Measurements from ENCODE around the gene PACRG. TPM values are rescaled to one million over a fixed set of nuclear protein-coding genes. Genes with fewer than 3 reads are reported as not detected.

PACRG gene
- total RNA-seq, 2 experiments from 2014 or later = 0.78 TPM; not detected in 1

GRCh38 chr6:162814426-162814973 lies 86.7 kb downstream of the PACRG start:
- CTCF ChIA-PET = no interaction called here
- no peaks in the 10 kb centered on the region for H3K9me3 Mint-ChIP-seq (ENCODE audit: insufficient read depth)
- no peak overlapping the region for H3K4me3 Mint-ChIP-seq
- H3K27me3 Mint-ChIP-seq (ENCODE audit: low read depth) = no peaks in the 10 kb centered on the region
- POLR2A ChIA-PET = no interaction called here
- ATAC-seq = no peak
- no peaks in the 10 kb centered on the region for H3K36me3 Mint-ChIP-seq (ENCODE audit: low read depth)
- no peak overlapping the region for H3K27ac Mint-ChIP-seq
- no peaks in the 10 kb centered on the region for H3K4me1 Mint-ChIP-seq (ENCODE audit: low read depth)
- DNase-seq = no peak

GRCh38 chr6:162817196-162817595 lies 89.4 kb downstream of the PACRG start:
- no peaks in the 10 kb centered on the region for H3K4me1 Mint-ChIP-seq (ENCODE audit: low read depth)
- ChIA-PET POLR2A (no interaction called here), CTCF (no interaction called here)
- H3K36me3 Mint-ChIP-seq (ENCODE audit: low read depth) = no peaks in the 10 kb centered on the region
- H3K27me3 Mint-ChIP-seq (ENCODE audit: low read depth) = no peaks in the 10 kb centered on the region
- DNase-seq (no peak), ATAC-seq (no peak)
- H3K9me3 Mint-ChIP-seq (ENCODE audit: insufficient read depth) = no peaks in the 10 kb centered on the region
- H3K4me3 Mint-ChIP-seq = no peak overlapping the region
- H3K27ac Mint-ChIP-seq = no peak overlapping the region

DNA sequence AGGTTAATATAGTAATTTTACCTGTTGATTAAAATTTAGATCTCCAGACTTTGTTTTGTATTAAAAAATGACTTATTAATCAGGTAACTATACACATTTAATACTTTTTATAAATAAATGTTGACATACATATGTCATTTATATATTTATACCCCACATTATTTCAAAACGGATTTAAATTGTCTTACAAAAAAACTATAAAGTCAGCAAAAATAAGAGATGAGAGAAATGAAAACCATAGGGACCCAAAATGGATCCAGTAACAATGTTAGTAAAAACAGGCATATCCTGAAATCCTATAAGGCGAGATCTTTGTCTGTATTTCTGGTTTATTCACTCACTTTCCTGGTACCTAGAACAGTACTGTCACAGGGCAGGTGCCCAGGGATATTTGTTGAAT lies 91.5 kb downstream of the PACRG start:
- ATAC-seq (no peak), DNase-seq (no peak)
- no peak overlapping the region for H3K27ac Mint-ChIP-seq
- ChIA-PET POLR2A (no interaction called here), CTCF (no interaction called here)
- H3K27me3 Mint-ChIP-seq (ENCODE audit: low read depth) = no peaks in the 10 kb centered on the region
- no peak overlapping the region for H3K4me3 Mint-ChIP-seq
- no peaks in the 10 kb centered on the region for H3K36me3 Mint-ChIP-seq (ENCODE audit: low read depth)
- peaks cover under 1% of the 10 kb centered on the region for H3K9me3 Mint-ChIP-seq (ENCODE audit: insufficient read depth)
- no peaks in the 10 kb centered on the region for H3K4me1 Mint-ChIP-seq (ENCODE audit: low read depth)

- H3K4me3 Mint-ChIP-seq = no peak overlapping the region
- no peak overlapping the region for H3K27ac Mint-ChIP-seq
Measured at GRCh38 chr6:162821102-162821501, 93.3 kb downstream of the PACRG start.

DNA sequence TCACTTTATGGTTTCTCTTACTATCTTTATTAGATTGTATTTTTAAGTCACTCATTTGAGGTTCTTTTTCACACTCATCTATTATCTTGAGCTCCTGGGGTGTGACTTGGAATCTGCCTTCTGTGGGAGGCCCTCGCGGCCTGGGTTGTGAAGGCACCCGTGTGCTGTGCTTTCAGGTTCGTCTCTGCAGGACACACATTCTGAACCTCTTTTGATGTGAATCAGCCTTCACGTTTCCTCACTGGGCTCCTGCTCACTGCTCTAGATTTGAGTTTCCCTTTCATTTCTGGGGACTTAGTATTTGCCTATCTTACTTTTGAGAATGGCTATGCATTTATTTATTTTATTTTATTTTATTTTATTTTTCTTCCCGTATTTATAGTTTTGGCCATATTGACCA lies 97.8 kb downstream of the PACRG start:
- ChIA-PET POLR2A (no interaction called here), CTCF (no interaction called here)
- peaks cover 4% of the 10 kb centered on the region for H3K9me3 Mint-ChIP-seq (ENCODE audit: insufficient read depth)
- H3K27me3 Mint-ChIP-seq (ENCODE audit: low read depth) = no peaks in the 10 kb centered on the region
- ATAC-seq = no peak
- no peak for DNase-seq
- no peaks in the 10 kb centered on the region for H3K36me3 Mint-ChIP-seq (ENCODE audit: low read depth)
- no peak overlapping the region for H3K27ac Mint-ChIP-seq
- H3K4me1 Mint-ChIP-seq (ENCODE audit: low read depth) = no peaks in the 10 kb centered on the region
- H3K4me3 Mint-ChIP-seq = no peak overlapping the region

More at GRCh38 chr6:162821102-162821501, 93.3 kb downstream of the PACRG start:
- CTCF ChIA-PET = no interaction called here
- Mint-ChIP-seq H3K27me3 (ENCODE audit: low read depth) (no peaks in the 10 kb centered on the region), H3K36me3 (ENCODE audit: low read depth) (no peaks in the 10 kb centered on the region), H3K4me1 (ENCODE audit: low read depth) (no peaks in the 10 kb centered on the region), H3K9me3 (ENCODE audit: insufficient read depth) (peaks cover 4% of the 10 kb centered on the region)
- DNase-seq = no peak
- no peak for ATAC-seq
- POLR2A ChIA-PET = no interaction called here

GRCh38 chr6:162829013-162829742 lies 101.4 kb downstream of the PACRG start:
- CTCF ChIA-PET = no interaction called here
- H3K27ac Mint-ChIP-seq = no peak overlapping the region

GRCh38 chr6:162833776-162834175 lies 106.0 kb downstream of the PACRG start:
- DNase-seq (no peak), ATAC-seq (no peak)
- Mint-ChIP-seq H3K4me3 (no peak overlapping the region), H3K27ac (no peak overlapping the region), H3K4me1 (ENCODE audit: low read depth) (no peaks in the 10 kb centered on the region), H3K36me3 (ENCODE audit: low read depth) (no peaks in the 10 kb centered on the region), H3K27me3 (ENCODE audit: low read depth) (no peaks in the 10 kb centered on the region), H3K9me3 (ENCODE audit: insufficient read depth) (no peaks in the 10 kb centered on the region)
- CTCF ChIA-PET = no interaction called here
- POLR2A ChIA-PET = no interaction called here

More at GRCh38 chr6:162829013-162829742, 101.4 kb downstream of the PACRG start:
- ATAC-seq = no peak
- H3K36me3 Mint-ChIP-seq (ENCODE audit: low read depth) = no peaks in the 10 kb centered on the region
- DNase-seq = no peak
- H3K4me1 Mint-ChIP-seq (ENCODE audit: low read depth) = no peaks in the 10 kb centered on the region
- H3K27me3 Mint-ChIP-seq (ENCODE audit: low read depth) = no peaks in the 10 kb centered on the region
- no peak overlapping the region for H3K4me3 Mint-ChIP-seq
- H3K9me3 Mint-ChIP-seq (ENCODE audit: insufficient read depth) = peaks cover 4% of the 10 kb centered on the region
- POLR2A ChIA-PET = no interaction called here

DNA sequence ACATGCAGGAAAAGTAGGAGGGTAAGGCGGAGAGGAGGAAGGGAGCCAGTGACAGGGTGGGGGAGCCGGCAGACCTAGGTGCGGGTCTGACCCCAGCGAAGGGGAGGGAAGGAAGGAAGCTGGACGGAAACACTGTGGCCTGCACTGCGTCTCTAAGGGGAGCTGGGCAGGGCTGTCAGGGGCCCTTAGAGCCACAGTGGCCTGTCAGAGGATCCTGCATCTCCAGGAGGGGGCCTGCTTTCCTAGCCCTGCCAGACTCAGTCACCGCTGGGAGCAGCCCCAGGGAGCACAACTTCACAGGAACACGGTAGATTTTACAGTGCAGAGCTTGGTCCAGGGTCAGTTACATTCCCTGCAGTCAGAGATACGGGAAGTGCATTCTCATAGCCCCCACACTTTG lies 118.2 kb downstream of the PACRG start:
- no peak overlapping the region for H3K27ac Mint-ChIP-seq
- no peaks in the 10 kb centered on the region for H3K4me1 Mint-ChIP-seq (ENCODE audit: low read depth)
- no peaks in the 10 kb centered on the region for H3K9me3 Mint-ChIP-seq (ENCODE audit: insufficient read depth)
- CTCF ChIA-PET = no interaction called here
- no peak overlapping the region for H3K4me3 Mint-ChIP-seq
- POLR2A ChIA-PET = no interaction called here
- DNase-seq (no peak), ATAC-seq (no peak)
- no peaks in the 10 kb centered on the region for H3K36me3 Mint-ChIP-seq (ENCODE audit: low read depth)
- H3K27me3 Mint-ChIP-seq (ENCODE audit: low read depth) = no peaks in the 10 kb centered on the region

DNA sequence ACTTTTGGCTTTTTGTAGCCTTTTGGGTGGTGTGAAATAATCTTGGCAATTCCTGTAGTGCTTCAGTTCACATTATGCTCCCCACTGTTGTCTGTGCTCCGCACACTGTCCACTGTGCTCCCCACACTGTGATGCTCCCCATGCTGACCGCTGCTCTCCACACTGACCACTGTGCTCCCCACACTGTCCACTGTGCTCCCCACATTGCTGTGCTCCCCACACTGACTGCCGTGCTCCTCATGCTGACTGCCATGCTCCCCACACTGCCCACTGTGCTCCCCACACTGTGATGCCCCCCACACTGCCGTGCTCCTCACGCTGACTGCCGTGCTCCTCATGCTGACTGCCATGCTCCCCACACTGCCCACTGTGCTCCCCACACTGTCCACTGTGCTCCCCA lies 118.9 kb downstream of the PACRG start:
- ChIA-PET POLR2A (no interaction called here), CTCF (no interaction called here)
- Mint-ChIP-seq H3K27ac (no peak overlapping the region), H3K4me1 (ENCODE audit: low read depth) (no peaks in the 10 kb centered on the region), H3K9me3 (ENCODE audit: insufficient read depth) (no peaks in the 10 kb centered on the region), H3K27me3 (ENCODE audit: low read depth) (no peaks in the 10 kb centered on the region), H3K36me3 (ENCODE audit: low read depth) (no peaks in the 10 kb centered on the region), H3K4me3 (no peak overlapping the region)
- DNase-seq (no peak), ATAC-seq (no peak)

DNA sequence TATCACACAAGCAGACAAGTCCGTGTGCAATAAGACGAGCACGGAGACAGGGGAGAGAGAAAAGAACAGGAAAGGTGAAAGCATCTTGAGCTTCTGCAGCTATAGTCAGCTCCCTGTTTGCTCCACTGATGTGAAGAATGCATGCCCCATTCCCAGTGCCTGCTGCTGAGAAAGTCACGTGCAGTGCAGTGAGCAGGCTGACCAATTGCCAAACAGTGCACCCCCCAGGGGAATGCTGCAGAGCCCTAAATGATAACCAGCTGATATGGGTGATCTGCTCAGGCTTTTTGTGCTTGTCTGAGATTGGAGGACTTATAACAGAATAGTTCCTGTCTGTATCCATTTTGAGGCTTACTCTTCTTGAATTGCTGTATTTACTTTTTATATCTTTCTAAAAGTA lies 121.5 kb downstream of the PACRG start:
- no peaks in the 10 kb centered on the region for H3K9me3 Mint-ChIP-seq (ENCODE audit: insufficient read depth)
- H3K36me3 Mint-ChIP-seq (ENCODE audit: low read depth) = no peaks in the 10 kb centered on the region
- H3K4me1 Mint-ChIP-seq (ENCODE audit: low read depth) = no peaks in the 10 kb centered on the region
- ChIA-PET POLR2A (no interaction called here), CTCF (no interaction called here)
- H3K4me3 Mint-ChIP-seq = no peak overlapping the region
- DNase-seq (no peak), ATAC-seq (no peak)
- no peaks in the 10 kb centered on the region for H3K27me3 Mint-ChIP-seq (ENCODE audit: low read depth)
- H3K27ac Mint-ChIP-seq = no peak overlapping the region

GRCh38 chr6:162852192-162852591 lies 124.4 kb downstream of the PACRG start:
- no peak for ATAC-seq
- Mint-ChIP-seq H3K27me3 (ENCODE audit: low read depth) (no peaks in the 10 kb centered on the region), H3K4me1 (ENCODE audit: low read depth) (no peaks in the 10 kb centered on the region), H3K27ac (no peak overlapping the region), H3K4me3 (no peak overlapping the region), H3K9me3 (ENCODE audit: insufficient read depth) (no peaks in the 10 kb centered on the region), H3K36me3 (ENCODE audit: low read depth) (no peaks in the 10 kb centered on the region)
- DNase-seq = no peak
- ChIA-PET CTCF (no interaction called here), POLR2A (no interaction called here)

DNA sequence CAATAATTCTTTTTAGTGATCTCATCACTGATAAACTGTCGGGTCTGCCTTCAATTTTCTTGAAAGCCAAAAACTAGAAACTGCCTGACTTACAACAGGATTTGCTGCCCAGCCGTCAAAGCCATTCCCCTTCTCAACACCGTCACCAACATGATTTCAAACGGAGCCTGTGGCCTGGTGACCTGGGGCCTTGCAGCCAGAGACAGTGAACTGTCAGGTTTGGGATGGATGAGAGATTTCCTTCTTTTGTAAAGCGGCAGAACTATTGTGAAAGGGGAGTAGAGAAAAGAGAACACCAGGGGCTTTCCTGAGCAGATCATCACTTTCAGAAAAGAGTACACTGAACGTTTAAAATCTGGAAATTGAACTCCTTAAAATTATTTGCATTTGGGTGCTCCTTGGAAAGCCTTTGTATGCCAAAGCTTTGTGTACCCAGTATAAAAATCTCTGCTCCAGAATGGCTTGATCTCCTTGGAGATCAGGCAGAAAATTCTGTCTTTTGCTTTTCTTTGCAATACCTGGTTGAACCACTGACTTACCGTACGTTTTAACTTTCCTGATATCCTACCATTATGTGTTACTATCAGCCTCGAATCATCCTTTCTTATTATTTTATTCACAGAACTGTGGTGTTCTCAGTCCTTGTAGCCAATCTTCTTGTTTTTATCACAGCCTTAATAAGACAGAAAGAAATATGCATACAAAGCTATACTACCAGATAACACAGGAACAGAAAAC lies 125.2 kb downstream of the PACRG start:
- H3K36me3 Mint-ChIP-seq (ENCODE audit: low read depth) = no peaks in the 10 kb centered on the region
- ChIA-PET POLR2A (no interaction called here), CTCF (no interaction called here)
- ATAC-seq (no peak), DNase-seq (no peak)
- H3K27me3 Mint-ChIP-seq (ENCODE audit: low read depth) = no peaks in the 10 kb centered on the region
- H3K4me1 Mint-ChIP-seq (ENCODE audit: low read depth) = no peaks in the 10 kb centered on the region
- no peak overlapping the region for H3K27ac Mint-ChIP-seq
- H3K9me3 Mint-ChIP-seq (ENCODE audit: insufficient read depth) = no peaks in the 10 kb centered on the region
- no peak overlapping the region for H3K4me3 Mint-ChIP-seq

Data from activated CD8-positive, alpha-beta T cell treated with anti-CD3 and anti-CD28 coated beads, Interleukin-2, amount 10 ng/mL, durations not matched to agents 7 days and 5 days (primary cell).